Tibial nerve (tissue), 4 donors: Measurements from ENCODE around the gene KRTAP10-1.

Source experiments
- CTCF ChIP-seq, 5 experiments: fragments of 200-600 bp in 3 of 5; fragments of 450-650 bp in 2 of 5; sonication (generic) in 3 of 5; IDR thresholded peaks; one replicate each; pipeline ENCODE4 v1.5.1; 2016 to 2019; ENCODE audit warnings: antibody characterized with exemption in 5 of 5, mild to moderate bottlenecking in 3 of 5, moderate library complexity in 2 of 5
- EP300 ChIP-seq, 2 donors: sonication (generic); formaldehyde crosslinking; IDR thresholded peaks; one replicate each; pipeline ENCODE4 v1.6.1; 2017; ENCODE audit warnings: antibody characterized with exemption in 2 of 2, mild to moderate bottlenecking in 1 of 2
- POLR2A ChIP-seq, 2 donors: fragments of 450-650 bp; IDR thresholded peaks; one replicate each; pipeline ENCODE4 v1.6.1; 2017; ENCODE audit warnings: antibody characterized with exemption in 2 of 2, mild to moderate bottlenecking in 2 of 2, moderate library complexity in 2 of 2

- no peak for TF ChIP-seq CTCF (IDR thresholded peaks at IDR 0.05)
- TF ChIP-seq EP300 (IDR thresholded peaks at IDR 0.05), result no peak
- no peak for TF ChIP-seq POLR2A (IDR thresholded peaks at IDR 0.05)
Measured at GRCh38 chr21:44509539-44509938, 30.5 kb downstream of the KRTAP10-1 start.
